ENCODE measurements around the gene CAMK4.

DNA sequence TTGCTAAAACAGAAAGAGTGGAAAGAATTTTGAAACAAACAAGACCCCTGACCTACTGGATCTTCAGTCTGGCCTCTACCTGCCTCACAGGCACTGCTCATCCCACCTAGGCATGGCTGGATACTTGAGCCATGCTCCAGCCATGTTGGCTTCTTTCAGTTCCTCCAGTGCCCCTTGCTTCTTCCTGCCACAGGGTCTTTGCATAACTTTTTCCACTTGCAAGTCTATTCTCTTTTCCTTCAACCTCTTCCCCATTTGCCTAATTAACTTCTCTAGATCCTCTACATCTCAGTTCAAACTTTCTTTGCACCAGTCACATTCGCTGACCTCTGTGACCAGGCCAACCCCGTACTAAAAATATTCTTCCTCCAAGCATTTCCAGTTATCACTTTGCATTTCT is 237.8 kb downstream of the CAMK4 start:
- TF ChIP-seq POLR2AphosphoS5 (IDR thresholded peaks at IDR 0.05) (no peak), POLR2A (IDR thresholded peaks at IDR 0.05) (no peak), CTCF (IDR thresholded peaks at IDR 0.05) (no peak), EP300 (IDR thresholded peaks at IDR 0.05) (no peak)

Measured in gastroesophageal sphincter (tissue), 3 donors.